ENCODE measurements around the gene FAM161B.
A peak's percentile ranks its signal among the peaks of the same experiment; 100 is the strongest.

The FAM161B gene

GRCh38 chr14:73942180-73942579, 7.7 kb downstream of the FAM161B start:
- H3K4me3 ChIP-seq (IDR thresholded peaks at IDR 0.05; ENCODE audit: insufficient read depth, low read depth, low read length) = no peak overlapping the region
- no peak overlapping the region for H3K4me2 ChIP-seq
- no peak overlapping the region for H3K9ac ChIP-seq
- H3K36me3 ChIP-seq (ENCODE audit: insufficient read depth) = no peaks in the 10 kb centered on the region
- no peaks in the 10 kb centered on the region for H4K20me1 ChIP-seq (ENCODE audit: insufficient read depth)
- H3K79me2 ChIP-seq (ENCODE audit: insufficient read depth, low read depth) = no peaks in the 10 kb centered on the region
- no peak overlapping the region for H3K27ac ChIP-seq
- H3K4me1 ChIP-seq (ENCODE audit: low read depth, poor library complexity, severe bottlenecking) = no peaks in the 10 kb centered on the region
- H3K27me3 ChIP-seq (ENCODE audit: insufficient read depth, low read depth) = no peaks in the 10 kb centered on the region
- TF ChIP-seq CTCF (conservative IDR thresholded peaks at IDR 0.05; ENCODE audit: low read depth, low read length) = no peak
- no peak overlapping the region for H2AFZ ChIP-seq (ENCODE audit: low read depth)

DNA sequence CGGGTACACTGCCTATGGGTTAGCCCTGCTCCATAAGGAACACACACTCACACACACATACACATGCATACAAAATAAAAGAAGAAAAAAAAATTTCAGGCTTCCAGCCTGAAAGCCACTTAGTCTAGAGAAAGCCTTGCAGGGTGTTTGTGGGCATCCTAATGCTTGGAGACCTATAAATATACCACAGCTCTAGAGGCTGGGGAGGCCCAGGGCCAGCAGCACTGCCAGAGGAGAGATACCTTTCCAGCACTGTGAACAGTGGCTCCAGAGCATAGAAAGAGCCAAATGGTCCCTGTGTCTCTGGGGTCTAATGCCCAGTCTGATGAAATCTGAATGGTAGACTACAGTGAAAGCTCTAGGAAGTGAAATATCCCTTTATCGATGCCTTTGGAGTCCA, 12.9 kb downstream of the FAM161B start:
- Histone ChIP-seq H4K20me1 (ENCODE audit: insufficient read depth) (no peaks in the 10 kb centered on the region), H3K79me2 (ENCODE audit: insufficient read depth, low read depth) (no peaks in the 10 kb centered on the region), H2AFZ (ENCODE audit: low read depth) (no peak overlapping the region), H3K27ac (no peak overlapping the region), H3K4me1 (ENCODE audit: low read depth, poor library complexity, severe bottlenecking) (no peaks in the 10 kb centered on the region), H3K36me3 (ENCODE audit: insufficient read depth) (no peaks in the 10 kb centered on the region), H3K9ac (no peak overlapping the region), H3K4me3 (IDR thresholded peaks at IDR 0.05; ENCODE audit: insufficient read depth, low read depth, low read length) (no peak overlapping the region), H3K27me3 (ENCODE audit: insufficient read depth, low read depth) (no peaks in the 10 kb centered on the region), H3K4me2 (no peak overlapping the region)
- no peak for TF ChIP-seq CTCF (conservative IDR thresholded peaks at IDR 0.05; ENCODE audit: low read depth, low read length)

- Histone ChIP-seq H3K4me3 (IDR thresholded peaks at IDR 0.05; ENCODE audit: insufficient read depth, low read depth, low read length) (no peak overlapping the region), H3K4me1 (ENCODE audit: low read depth, poor library complexity, severe bottlenecking) (no peaks in the 10 kb centered on the region), H3K27me3 (ENCODE audit: insufficient read depth, low read depth) (no peaks in the 10 kb centered on the region), H3K27ac (no peak overlapping the region), H3K4me2 (no peak overlapping the region), H3K9ac (no peak overlapping the region), H4K20me1 (ENCODE audit: insufficient read depth) (no peaks in the 10 kb centered on the region), H3K36me3 (ENCODE audit: insufficient read depth) (no peaks in the 10 kb centered on the region), H2AFZ (ENCODE audit: low read depth) (no peak overlapping the region), H3K79me2 (ENCODE audit: insufficient read depth, low read depth) (no peaks in the 10 kb centered on the region)
- no peak for TF ChIP-seq CTCF (conservative IDR thresholded peaks at IDR 0.05; ENCODE audit: low read depth, low read length)
Observed at GRCh38 chr14:73936548-73936947, 13.3 kb downstream of the FAM161B start.

DNA sequence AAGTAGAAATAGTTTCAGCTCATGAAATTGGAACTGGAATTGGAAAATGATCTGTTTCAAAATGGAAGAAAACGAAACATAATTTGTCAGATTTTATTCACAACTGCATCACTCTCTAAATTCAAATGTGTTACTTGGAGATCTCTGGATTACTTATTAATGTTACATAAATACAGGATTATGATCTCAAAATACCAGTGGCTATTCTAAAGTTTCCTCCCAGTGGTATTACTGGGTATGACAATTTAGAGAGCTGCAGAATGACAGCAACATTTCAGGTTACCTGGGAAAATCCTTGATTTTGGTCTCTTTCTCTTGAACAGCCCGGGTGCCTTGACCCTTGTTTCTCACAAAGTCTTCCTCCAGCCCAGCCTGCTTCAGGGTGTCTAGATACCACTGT, 14.2 kb downstream of the FAM161B start:
- H3K4me2 ChIP-seq = no peak overlapping the region
- TF ChIP-seq CTCF (conservative IDR thresholded peaks at IDR 0.05; ENCODE audit: low read depth, low read length) = peak; percentile 25; the same call in 1 of the 2 replicates
- H2AFZ ChIP-seq (ENCODE audit: low read depth) = no peak overlapping the region
- H3K4me1 ChIP-seq (ENCODE audit: low read depth, poor library complexity, severe bottlenecking) = no peaks in the 10 kb centered on the region
- no peak overlapping the region for H3K9ac ChIP-seq
- no peaks in the 10 kb centered on the region for H3K27me3 ChIP-seq (ENCODE audit: insufficient read depth, low read depth)
- no peaks in the 10 kb centered on the region for H3K36me3 ChIP-seq (ENCODE audit: insufficient read depth)
- no peaks in the 10 kb centered on the region for H4K20me1 ChIP-seq (ENCODE audit: insufficient read depth)
- no peak overlapping the region for H3K27ac ChIP-seq
- no peak overlapping the region for H3K4me3 ChIP-seq (IDR thresholded peaks at IDR 0.05; ENCODE audit: insufficient read depth, low read depth, low read length)
- H3K79me2 ChIP-seq (ENCODE audit: insufficient read depth, low read depth) = no peaks in the 10 kb centered on the region

All from KMS-11 (cell line).